ENCODE measurements around the gene ZNF143.

The ZNF143 gene

GRCh38 chr11:9570313-9571025 lies 109.7 kb downstream of the ZNF143 start:
- in situ Hi-C loops (cut with MboI; ENCODE audit: low sequenced_read_pairs, unreplicated experiment): no loop called here
- DNase-seq (ENCODE audit: low spot score): no peak
- no peak for TF ChIP-seq CTCF (IDR thresholded peaks at IDR 0.05; ENCODE audit: borderline replicate concordance, control extremely low read depth, extremely low read depth, insufficient read depth, missing control alignments)

- no peak for DNase-seq (ENCODE audit: low spot score)
- no peak for TF ChIP-seq CTCF (IDR thresholded peaks at IDR 0.05; ENCODE audit: borderline replicate concordance, control extremely low read depth, extremely low read depth, insufficient read depth, missing control alignments)
- in situ Hi-C loops (cut with MboI; ENCODE audit: low sequenced_read_pairs, unreplicated experiment): no loop called here
These were observed 110.4 kb downstream of the ZNF143 start for GRCh38 chr11:9571071-9571762.

- in situ Hi-C loops (cut with MboI; ENCODE audit: low sequenced_read_pairs, unreplicated experiment): no loop called here
- TF ChIP-seq CTCF (IDR thresholded peaks at IDR 0.05; ENCODE audit: borderline replicate concordance, control extremely low read depth, extremely low read depth, insufficient read depth, missing control alignments): no peak
- DNase-seq (ENCODE audit: low spot score): no peak
These were observed 110.9 kb downstream of the ZNF143 start for GRCh38 chr11:9571763-9572115.

GRCh38 chr11:9573052-9573774 lies 112.4 kb downstream of the ZNF143 start, which contains the start of gene WEE1:
Gene WEE1 (plus strand): TSS chr11:9573670. CDS start chr11:9573934, 264 bp downstream.
- peak; percentile 98 for DNase-seq (ENCODE audit: low spot score)
- in situ Hi-C loops (cut with MboI; ENCODE audit: low sequenced_read_pairs, unreplicated experiment): no loop called here
- TF ChIP-seq CTCF (IDR thresholded peaks at IDR 0.05; ENCODE audit: borderline replicate concordance, control extremely low read depth, extremely low read depth, insufficient read depth, missing control alignments): no peak

GRCh38 chr11:9573775-9574621 lies 113.2 kb downstream of the ZNF143 start:
- in situ Hi-C loops (cut with MboI; ENCODE audit: low sequenced_read_pairs, unreplicated experiment): no loop called here
- peak; percentile 39 for DNase-seq (ENCODE audit: low spot score)
- no peak for TF ChIP-seq CTCF (IDR thresholded peaks at IDR 0.05; ENCODE audit: borderline replicate concordance, control extremely low read depth, extremely low read depth, insufficient read depth, missing control alignments)
